MM.1S (cell line): ENCODE results near the gene RNF227.

Source experiments
- DNase-seq: peaks from one replicate; pipeline ENCODE4 v3.0.0-alpha.2; 2015
- H2AFZ ChIP-seq: fragments of 300-600 bp; sonication (generic); 2 replicates; pipeline ENCODE4 v1.6.0; 2016; ENCODE audit warnings: antibody characterized with exemption, low read length
- H3F3A ChIP-seq: fragments of 300-600 bp; sonication (generic); 2 replicates; pipeline ENCODE4 v1.6.1; 2016; ENCODE audit warnings: mild to moderate bottlenecking, antibody characterized with exemption, low read length, moderate library complexity, mixed read lengths; ENCODE audit not compliant: insufficient read depth
- H3K27ac ChIP-seq: fragments of 300-600 bp; sonication (generic); 2 replicates; pipeline ENCODE4 v1.5.1; 2016; ENCODE audit warnings: mild to moderate bottlenecking, low read length
- H3K27me3 ChIP-seq: fragments of 300-600 bp; sonication (generic); replicated peaks from 2 replicates; pipeline ENCODE4 v1.6.0; 2016; ENCODE audit warnings: low read length; ENCODE audit not compliant: insufficient read depth
- H3K36me3 ChIP-seq: fragments of 300-600 bp; sonication (generic); replicated peaks from 2 replicates; pipeline ENCODE4 v1.6.1; 2016; ENCODE audit warnings: mild to moderate bottlenecking, low read length, mixed read lengths; ENCODE audit not compliant: insufficient read depth
- H3K4me1 ChIP-seq: fragments of 300-600 bp; sonication (generic); 2 replicates; pipeline ENCODE4 v1.6.1; 2016; ENCODE audit warnings: low read length, mixed read lengths
- H3K4me2 ChIP-seq: fragments of 300-600 bp; sonication (generic); 2 replicates; pipeline ENCODE4 v1.6.0; 2016; ENCODE audit warnings: low read depth, low read length
- H3K4me3 ChIP-seq: fragments of 300-600 bp; sonication (generic); 2 replicates; pipeline ENCODE4 v1.5.1; 2016; ENCODE audit warnings: low read length, mixed read lengths
- H3K79me2 ChIP-seq: fragments of 300-600 bp; sonication (generic); 2 replicates; pipeline ENCODE4 v1.6.1; 2016; ENCODE audit warnings: mixed run types, low read length, mixed read lengths
- H3K9ac ChIP-seq: fragments of 300-600 bp; sonication (generic); 2 replicates; pipeline ENCODE4 v1.6.1; 2016; ENCODE audit warnings: low read length, mixed read lengths
- H3K9me2 ChIP-seq: fragments of 300-600 bp; sonication (generic); replicated peaks from 2 replicates; pipeline ENCODE4 v1.6.1; 2016; ENCODE audit warnings: mild to moderate bottlenecking, low read length, mixed read lengths; ENCODE audit not compliant: insufficient read depth
- H3K9me3 ChIP-seq: fragments of 300-600 bp; sonication (generic); replicated peaks from 2 replicates; pipeline ENCODE4 v1.6.1; 2016; ENCODE audit warnings: mild to moderate bottlenecking, low read length, mixed read lengths; ENCODE audit not compliant: insufficient read depth
- H4K20me1 ChIP-seq: fragments of 300-600 bp; sonication (generic); 2 replicates; pipeline ENCODE4 v1.6.1; 2016; ENCODE audit warnings: mild to moderate bottlenecking, low read length, moderate library complexity, mixed read lengths; ENCODE audit not compliant: insufficient read depth
- EZH2 ChIP-seq: fragments of 300-600 bp; sonication (generic); optimal IDR thresholded peaks from 2 replicates; pipeline ENCODE3; 2017; ENCODE audit warnings: low read depth, mild to moderate bottlenecking, antibody characterized with exemption, low read length, mixed read lengths
- EZH2phosphoT487 ChIP-seq: fragments of 300-600 bp; sonication (generic); IDR thresholded peaks from 2 replicates; pipeline ENCODE4 v1.6.1; 2018; ENCODE audit warnings: antibody characterized with exemption, low read length
- TF ChIP-seq, protein P1 (sequence below): fragments of 300-600 bp; sonication (generic); IDR thresholded peaks from 2 replicates; pipeline ENCODE4 v1.5.1; 2016; ENCODE audit warnings: antibody characterized with exemption, low read length, mixed read lengths

Gene RNF227

DNA sequence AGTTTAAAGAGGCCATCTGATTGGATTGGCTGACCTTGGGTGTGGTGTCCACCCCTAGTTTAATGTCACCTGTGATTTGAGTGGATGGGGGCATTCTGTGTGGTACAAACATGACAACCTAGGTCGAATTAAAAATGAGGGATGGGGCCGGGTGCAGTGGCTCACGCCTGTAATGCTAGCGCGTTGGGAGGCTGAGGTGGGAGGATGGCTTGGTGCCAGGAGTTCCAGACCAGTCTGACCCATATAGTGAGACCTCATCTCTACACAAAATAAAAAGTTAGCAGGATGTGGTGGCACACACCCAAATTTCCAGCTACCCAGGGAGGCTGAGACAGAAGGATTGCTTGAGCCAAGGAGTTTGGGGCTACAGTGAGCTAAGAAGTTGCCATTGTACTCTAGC, 30.4 kb upstream of the RNF227 start:
- H3K9me3 ChIP-seq, result no peaks in the 10 kb centered on the region
- H3F3A ChIP-seq, result no peaks in the 10 kb centered on the region
- no peaks in the 10 kb centered on the region for H3K27me3 ChIP-seq
- no peaks in the 10 kb centered on the region for H3K9me2 ChIP-seq
- no peak overlapping the region for H3K4me3 ChIP-seq
- H3K4me1 ChIP-seq, result peaks cover 6% of the 10 kb centered on the region
- TF ChIP-seq EZH2phosphoT487 (no peak), EZH2 (no peak)
- TF ChIP-seq, protein P1, sequence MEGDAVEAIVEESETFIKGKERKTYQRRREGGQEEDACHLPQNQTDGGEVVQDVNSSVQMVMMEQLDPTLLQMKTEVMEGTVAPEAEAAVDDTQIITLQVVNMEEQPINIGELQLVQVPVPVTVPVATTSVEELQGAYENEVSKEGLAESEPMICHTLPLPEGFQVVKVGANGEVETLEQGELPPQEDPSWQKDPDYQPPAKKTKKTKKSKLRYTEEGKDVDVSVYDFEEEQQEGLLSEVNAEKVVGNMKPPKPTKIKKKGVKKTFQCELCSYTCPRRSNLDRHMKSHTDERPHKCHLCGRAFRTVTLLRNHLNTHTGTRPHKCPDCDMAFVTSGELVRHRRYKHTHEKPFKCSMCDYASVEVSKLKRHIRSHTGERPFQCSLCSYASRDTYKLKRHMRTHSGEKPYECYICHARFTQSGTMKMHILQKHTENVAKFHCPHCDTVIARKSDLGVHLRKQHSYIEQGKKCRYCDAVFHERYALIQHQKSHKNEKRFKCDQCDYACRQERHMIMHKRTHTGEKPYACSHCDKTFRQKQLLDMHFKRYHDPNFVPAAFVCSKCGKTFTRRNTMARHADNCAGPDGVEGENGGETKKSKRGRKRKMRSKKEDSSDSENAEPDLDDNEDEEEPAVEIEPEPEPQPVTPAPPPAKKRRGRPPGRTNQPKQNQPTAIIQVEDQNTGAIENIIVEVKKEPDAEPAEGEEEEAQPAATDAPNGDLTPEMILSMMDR, result no peak
- H3K9ac ChIP-seq, result no peak overlapping the region
- H3K4me2 ChIP-seq, result no peak overlapping the region
- H4K20me1 ChIP-seq, result no peaks in the 10 kb centered on the region
- DNase-seq, result no peak
- no peak overlapping the region for H2AFZ ChIP-seq
- H3K79me2 ChIP-seq, result no peaks in the 10 kb centered on the region
- no peak overlapping the region for H3K27ac ChIP-seq
- H3K36me3 ChIP-seq, result no peaks in the 10 kb centered on the region

DNA sequence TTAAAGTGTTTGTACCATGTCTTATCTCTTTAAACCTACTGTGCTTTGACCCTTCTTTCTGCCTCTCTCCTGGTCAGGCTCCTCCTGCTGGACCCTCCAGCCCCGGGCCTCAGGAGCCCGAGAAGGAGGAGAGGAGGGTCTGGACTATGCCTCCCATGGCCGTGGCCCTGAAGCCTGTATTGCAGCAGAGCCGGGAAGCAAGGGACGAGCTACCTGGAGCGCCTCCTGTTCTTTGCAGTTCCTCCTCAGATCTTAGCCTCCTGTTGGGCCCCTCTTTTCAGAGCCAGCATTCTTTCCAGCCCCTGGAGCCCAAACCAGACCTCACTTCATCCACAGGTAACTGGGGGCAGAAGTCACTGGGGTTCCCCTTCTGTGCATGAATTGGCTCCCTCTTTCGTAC, 29.6 kb upstream of the RNF227 start:
- Histone ChIP-seq H3K4me2 (no peak overlapping the region), H3K9me3 (no peaks in the 10 kb centered on the region), H3K4me3 (no peak overlapping the region), H3K9ac (no peak overlapping the region), H3K9me2 (no peaks in the 10 kb centered on the region), H3K36me3 (no peaks in the 10 kb centered on the region), H2AFZ (no peak overlapping the region), H4K20me1 (no peaks in the 10 kb centered on the region), H3K4me1 (no peaks in the 10 kb centered on the region), H3K27me3 (no peaks in the 10 kb centered on the region), H3K79me2 (no peaks in the 10 kb centered on the region), H3K27ac (no peak overlapping the region), H3F3A (no peaks in the 10 kb centered on the region)
- no peak for TF ChIP-seq EZH2phosphoT487
- TF ChIP-seq, protein P1, result no peak
- no peak for TF ChIP-seq EZH2
- DNase-seq, result no peak

DNA sequence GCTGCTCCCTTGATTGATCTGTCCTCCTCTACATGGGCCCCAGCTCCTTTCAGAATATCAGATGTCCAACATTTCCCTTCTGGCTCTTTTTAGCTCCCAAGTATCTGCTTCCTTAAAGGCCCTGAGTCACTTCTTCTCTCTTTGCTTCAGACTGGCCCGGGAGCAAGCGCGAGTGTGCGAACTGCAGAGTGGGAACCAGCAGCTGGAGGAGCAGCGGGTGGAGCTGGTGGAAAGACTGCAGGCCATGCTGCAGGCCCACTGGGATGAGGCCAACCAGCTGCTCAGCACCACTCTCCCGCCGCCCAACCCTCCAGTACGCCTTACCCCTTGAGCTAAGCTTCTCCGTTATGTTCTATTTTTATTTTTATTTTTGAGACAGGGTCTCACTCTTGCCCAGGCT, 28.2 kb upstream of the RNF227 start:
- DNase-seq, result no peak
- no peaks in the 10 kb centered on the region for H3K4me1 ChIP-seq
- H3K4me3 ChIP-seq, result no peak overlapping the region
- no peaks in the 10 kb centered on the region for H3K79me2 ChIP-seq
- no peaks in the 10 kb centered on the region for H3K27me3 ChIP-seq
- no peaks in the 10 kb centered on the region for H3K9me2 ChIP-seq
- H3K27ac ChIP-seq, result no peak overlapping the region
- no peaks in the 10 kb centered on the region for H4K20me1 ChIP-seq
- no peaks in the 10 kb centered on the region for H3F3A ChIP-seq
- peaks cover 5% of the 10 kb centered on the region; the same call in 1 of the 2 replicates for H3K36me3 ChIP-seq
- no peak overlapping the region for H2AFZ ChIP-seq
- TF ChIP-seq EZH2phosphoT487 (no peak), EZH2 (no peak)
- TF ChIP-seq, protein P1, result no peak
- H3K9me3 ChIP-seq, result no peaks in the 10 kb centered on the region
- H3K9ac ChIP-seq, result no peak overlapping the region
- H3K4me2 ChIP-seq, result no peak overlapping the region
